Inferior parietal cortex (tissue), 1 donor: ENCODE measurements around the gene ACMSD.
"Not testable (repeated sequence)": the region's sequence is repeated elsewhere in the genome, so short reads cannot be mapped to it uniquely, and the experiment has no call there.

Source experiments
- DNase-seq: peaks from one replicate; pipeline ENCODE4 v3.0.0-alpha.2; 2016; ENCODE audit errors: extremely low spot score

The ACMSD gene

GRCh38 chr2:134906726-134907125 is 68.3 kb downstream of the ACMSD start:
- no peak for DNase-seq

GRCh38 chr2:134907441-134908116 is 69.2 kb downstream of the ACMSD start:
- DNase-seq: not testable (repeated sequence)

GRCh38 chr2:134910763-134911399 is 72.5 kb downstream of the ACMSD start:
- no peak for DNase-seq

DNA sequence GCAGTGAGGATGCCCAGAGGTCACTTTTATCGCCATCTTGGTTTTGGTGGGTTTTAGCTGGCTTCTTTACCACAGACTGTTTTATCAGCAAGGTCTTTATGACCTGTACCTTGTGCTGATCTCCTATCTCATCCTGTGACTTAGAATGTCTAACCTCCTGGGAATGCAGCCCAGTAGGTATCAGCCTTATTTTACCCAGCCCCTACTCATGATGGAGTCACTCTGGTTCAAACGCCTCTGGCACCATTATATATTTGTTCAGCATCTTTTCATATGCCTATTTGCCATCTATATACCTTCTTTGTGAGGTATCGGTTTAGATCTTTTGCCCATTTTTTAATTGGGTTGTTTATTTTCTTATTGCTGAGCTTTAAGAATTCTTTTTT is 73.0 kb downstream of the ACMSD start:
- no peak for DNase-seq

DNA sequence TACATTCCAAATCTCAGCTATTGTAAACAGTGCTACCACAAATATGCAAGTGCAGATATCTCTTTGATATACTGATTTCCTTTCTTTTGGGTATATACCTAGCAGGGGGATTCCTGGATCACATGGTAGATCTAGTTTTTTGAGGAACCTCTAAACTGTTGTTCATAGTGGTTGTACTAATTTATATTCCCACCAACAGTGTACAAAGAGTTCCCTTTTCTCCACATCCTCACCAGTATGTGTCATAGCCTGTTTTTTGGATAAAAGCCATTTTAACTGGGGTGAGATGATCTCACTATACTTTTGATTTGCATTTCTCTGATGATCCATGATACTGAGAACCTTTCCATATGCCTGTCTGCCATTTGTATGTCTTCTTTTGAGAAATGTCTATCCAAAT is 73.9 kb downstream of the ACMSD start:
- DNase-seq: no peak

DNA sequence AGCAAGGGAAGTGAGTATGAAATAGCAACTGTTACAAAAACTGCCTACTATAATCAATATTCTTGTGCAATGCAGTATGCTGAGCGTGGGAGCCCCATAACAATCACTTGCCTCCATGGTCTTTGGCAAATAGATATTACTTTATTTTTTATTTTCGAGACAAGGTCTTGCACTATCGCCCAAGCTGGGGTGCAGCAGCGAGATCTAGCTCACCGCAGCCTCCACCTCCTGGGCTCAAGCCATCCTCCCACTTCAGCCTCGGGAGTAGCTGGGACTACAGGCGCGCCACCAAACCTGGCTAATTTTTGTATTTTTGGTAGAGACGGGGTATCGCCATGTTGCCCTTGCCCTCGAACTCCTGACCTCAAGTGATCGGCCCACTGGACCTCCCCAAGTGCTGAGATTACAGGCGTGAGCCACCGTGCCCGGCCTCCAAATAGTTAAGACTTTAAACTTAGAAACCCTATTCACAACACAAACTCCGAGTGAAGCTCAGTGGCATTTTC is 79.0 kb downstream of the ACMSD start:
- DNase-seq: no peak

- DNase-seq: peak; percentile 86
These were observed 79.6 kb downstream of the ACMSD start for GRCh38 chr2:134917888-134918525.

DNA sequence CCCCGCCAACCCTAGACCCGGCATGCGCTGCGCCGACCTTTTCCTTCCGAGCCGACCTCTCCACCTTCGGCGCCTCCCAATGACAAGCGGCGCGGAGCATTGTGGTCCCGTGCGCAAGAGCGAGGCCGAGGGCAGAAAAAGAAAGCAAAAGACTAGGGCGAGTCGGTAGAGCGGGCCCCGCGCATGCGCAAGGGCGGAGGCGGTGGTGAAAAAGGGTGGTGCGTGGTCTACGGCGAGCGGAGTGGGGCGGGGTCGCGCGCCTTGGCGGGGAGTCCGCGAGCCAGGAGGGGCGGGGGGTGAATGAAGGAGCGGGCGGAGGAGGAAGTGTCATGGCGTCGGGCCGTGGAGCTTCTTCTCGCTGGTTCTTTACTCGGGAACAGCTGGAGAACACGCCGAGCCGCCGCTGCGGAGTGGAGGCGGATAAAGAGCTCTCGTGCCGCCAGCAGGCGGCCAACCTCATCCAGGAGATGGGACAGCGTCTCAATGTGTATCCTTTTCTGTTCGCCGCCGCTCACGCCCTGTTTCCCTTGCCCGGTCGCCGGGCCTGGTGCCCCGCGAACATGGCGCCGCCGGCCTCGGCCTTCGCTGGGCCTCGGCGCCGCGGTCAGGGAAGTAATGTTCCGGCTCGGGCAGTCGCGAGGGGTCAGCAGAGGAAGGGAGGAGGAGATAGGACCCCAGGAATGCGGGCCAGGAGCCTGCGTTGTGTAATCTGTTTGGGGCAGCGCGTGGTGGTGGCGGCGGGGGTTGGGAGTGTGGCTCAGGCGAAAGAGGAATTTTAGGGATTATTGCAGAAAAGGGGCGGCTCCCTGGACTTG is 80.3 kb downstream of the ACMSD start, which contains the start of gene CCNT2:
TSS of gene CCNT2 (plus strand) at position 297 of the 815 bp plus-strand sequence. CDS start at position 330, 33 bp downstream.
- DNase-seq: peak; percentile 98

DNA sequence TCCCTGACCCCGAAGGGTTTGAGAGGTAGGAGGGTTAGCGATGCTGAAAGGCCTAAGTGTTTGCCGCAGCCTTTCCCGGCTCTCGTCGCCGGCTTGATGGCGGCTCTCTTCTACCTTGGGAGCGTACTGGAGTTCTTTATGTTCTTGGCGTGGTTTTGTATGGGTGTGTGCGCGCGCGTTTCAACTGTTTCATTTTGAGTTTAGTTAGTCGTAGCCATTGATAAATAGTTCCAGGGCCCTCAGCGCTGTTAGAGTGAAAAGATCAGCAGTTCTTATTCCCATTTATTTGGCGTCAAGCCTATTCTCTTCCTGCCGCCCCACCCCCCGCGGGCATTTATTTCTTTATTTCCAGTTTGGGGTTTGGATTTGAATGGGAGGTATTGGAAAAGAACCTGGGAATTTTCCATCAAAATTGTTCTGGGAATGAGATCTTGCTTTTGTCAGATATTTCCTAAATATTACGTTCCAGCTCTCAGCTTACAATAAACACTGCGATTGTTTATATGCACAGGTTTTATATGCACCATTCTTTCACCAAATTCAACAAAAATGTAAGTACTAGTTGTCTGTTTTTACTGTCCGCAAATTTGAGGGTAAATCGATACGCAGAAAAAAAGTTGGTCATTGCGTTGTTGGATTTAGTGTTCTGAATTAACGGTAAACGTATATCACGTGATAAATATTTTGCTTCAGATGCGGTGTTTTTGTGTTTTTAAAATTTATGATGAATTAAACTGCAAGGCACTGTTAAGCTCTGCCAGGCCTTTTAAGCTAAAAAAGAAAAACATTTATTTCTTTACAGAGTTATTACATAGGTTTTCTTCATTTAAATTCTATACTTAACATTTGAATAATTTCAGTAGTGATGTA is 81.2 kb downstream of the ACMSD start:
- DNase-seq: peak; percentile 22

- no peak for DNase-seq
These were observed 86.5 kb downstream of the ACMSD start for GRCh38 chr2:134924912-134925311.

DNA sequence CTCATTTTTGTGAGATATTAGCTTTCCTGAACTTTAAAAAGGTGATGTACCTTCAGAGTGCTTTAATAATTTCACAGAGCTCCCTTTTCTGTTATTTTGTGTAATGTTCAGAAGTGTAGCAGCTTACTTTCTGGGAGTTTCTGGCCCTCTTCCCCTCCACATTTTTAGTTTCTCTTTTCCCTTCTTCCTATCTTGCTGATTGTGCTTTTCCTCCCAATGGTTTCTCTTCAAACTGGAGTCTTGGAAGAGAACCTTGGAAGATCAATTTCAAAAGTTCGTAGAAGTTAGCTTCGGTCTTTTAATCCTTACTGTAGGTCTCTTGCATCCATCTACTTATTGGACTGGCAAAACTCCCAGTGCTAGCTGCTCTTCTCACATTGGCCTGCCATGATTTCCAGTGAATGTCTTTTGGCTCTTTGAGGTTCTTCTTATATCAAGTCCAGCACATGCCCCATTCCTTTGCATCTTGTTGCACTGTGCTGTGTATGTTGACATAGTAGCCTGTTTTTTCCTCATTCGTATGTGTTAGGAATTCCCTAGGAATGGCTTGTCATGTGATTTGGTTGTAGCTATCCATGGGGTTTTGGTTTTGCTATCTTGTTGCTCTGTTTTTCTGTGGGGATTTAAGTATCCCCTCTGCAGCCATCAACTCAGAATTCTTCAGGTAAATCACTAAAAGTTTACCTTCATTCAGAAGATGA is 88.0 kb downstream of the ACMSD start:
- no peak for DNase-seq

DNA sequence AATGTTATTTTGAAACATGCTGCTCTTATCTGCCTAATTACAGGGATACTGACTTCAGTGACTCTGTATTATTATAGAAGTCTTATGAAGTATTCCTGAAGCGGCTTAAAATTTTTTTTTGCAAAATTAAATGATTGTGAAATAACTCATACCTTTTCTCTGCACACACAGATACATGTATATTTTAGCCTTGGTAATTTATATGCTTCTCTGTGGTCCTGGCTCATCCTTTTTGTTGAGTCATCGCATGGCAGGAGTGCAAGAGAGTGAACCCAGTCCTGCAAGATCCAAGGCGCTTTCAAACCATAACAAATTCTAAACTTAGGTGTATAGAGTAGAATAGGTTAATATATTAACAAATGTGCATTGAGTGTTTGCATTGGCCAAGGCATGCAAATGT is 88.8 kb downstream of the ACMSD start:
- DNase-seq: no peak

- DNase-seq: no peak
These were observed 94.6 kb downstream of the ACMSD start for GRCh38 chr2:134932864-134933526.

- no peak for DNase-seq
These were observed 95.3 kb downstream of the ACMSD start for GRCh38 chr2:134933732-134934131.

DNA sequence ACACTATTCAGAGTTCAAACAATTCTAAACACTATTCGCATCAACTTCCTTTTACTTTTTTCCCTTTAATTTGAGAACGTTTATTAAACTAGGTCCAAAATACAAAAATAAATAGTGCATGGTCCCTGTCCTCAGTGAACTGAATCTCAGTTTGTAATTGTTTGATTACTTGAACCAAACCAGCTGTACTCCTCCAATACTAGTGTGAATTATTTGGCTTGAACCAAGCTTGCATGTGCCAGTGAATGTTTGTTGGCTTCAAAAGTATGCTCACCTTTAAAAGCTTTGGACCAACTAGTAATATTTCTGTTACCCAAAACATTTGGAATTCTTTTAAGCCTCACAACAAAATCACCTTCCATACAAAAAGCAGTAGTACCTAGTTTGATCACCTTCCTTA is 95.7 kb downstream of the ACMSD start:
- no peak for DNase-seq

GRCh38 chr2:134934641-134935040 is 96.2 kb downstream of the ACMSD start:
- DNase-seq: no peak

GRCh38 chr2:134936691-134937090 is 98.3 kb downstream of the ACMSD start:
- no peak for DNase-seq

- DNase-seq: no peak
These were observed 105.1 kb downstream of the ACMSD start for GRCh38 chr2:134943540-134943939.

GRCh38 chr2:134944975-134945374 is 106.6 kb downstream of the ACMSD start:
- DNase-seq: no peak

DNA sequence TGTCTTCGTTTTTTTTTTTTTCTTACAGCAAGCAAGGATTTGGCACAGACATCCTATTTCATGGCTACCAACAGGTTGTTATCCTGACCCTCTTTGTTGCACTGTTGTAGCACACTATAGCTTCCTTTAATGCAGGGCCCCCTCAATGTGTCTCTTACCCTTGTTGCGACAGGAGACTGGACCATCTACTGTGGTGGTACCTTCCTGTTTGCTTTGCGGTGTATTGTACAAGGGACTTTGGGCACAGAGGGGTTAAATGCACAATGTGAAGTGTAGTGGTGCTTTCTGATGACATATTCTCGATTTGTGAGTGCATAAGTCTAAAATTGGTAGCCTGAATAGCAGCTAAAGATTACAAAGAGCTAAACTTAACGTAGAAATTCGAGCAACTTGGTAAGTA is 107.7 kb downstream of the ACMSD start:
- DNase-seq: no peak
